GM19025 (cell line): Measurements from ENCODE around the gene STAT1.

ENCODE experiments used
- ATAC-seq: cut with Tn5 transposase; IDR thresholded peaks from one replicate; pipeline ENCODE4 v1.9.1; 2021; ENCODE audit warnings: mild to moderate bottlenecking, low read depth, moderate library complexity; ENCODE audit not compliant: unreplicated experiment

Gene STAT1

GRCh38 chr2:190929919-190930318, 84.1 kb downstream of the STAT1 start:
- ATAC-seq, result no peak

DNA sequence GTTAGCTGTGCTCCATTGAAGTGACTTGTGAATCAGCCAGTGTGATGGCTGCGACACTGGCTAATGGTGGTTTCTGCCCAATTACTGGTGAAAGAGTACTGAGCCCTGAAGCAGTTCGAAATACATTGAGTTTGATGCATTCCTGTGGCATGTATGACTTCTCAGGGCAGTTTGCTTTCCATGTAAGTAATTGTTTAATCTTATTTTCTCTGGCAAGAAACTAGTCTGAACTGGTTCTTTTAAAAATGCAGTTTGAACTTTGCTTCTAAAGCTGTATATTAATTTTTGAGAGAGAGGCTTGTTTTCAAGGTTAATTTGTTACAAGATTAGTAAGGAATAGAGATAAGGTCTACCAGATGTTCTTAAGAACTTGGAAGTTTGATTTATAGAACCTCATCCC, 86.7 kb downstream of the STAT1 start:
- no peak for ATAC-seq

DNA sequence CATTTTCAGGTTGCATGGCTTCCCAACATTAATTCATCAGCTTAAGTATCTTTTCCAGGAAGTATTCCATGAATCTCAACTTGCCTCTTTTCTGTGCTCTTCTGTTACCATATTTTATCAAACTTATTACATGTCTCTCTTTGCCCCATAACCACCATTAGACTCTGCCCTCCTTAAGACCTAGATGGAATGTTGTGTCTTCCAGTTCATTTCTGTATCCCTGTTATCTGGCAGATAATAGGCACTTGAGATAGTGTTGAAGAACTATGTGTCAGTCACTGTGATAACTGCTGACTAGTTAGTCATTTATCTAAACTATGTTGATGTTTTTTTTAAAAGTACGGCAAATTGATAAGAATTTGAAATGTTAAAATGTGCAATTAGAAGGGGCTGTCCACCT, 91.6 kb downstream of the STAT1 start:
- no peak for ATAC-seq

GRCh38 chr2:190920085-190920484, 93.9 kb downstream of the STAT1 start:
- no peak for ATAC-seq
